IMR-90 (cell line): ENCODE data around the gene TMX1. TPM values are rescaled to one million over a fixed set of nuclear protein-coding genes. Genes with fewer than 3 reads are reported as not detected.
"Not testable (repeated sequence)": the region's sequence is repeated elsewhere in the genome, so short reads cannot be mapped to it uniquely, and the experiment has no call there.

Experiments
- ATAC-seq: fragments of 200-7000 bp; cut with Tn5 transposase; 2 replicates; pipeline ENCODE4 v1.9.1; 2020; ENCODE audit warnings: low read depth, mild to moderate bottlenecking, moderate library complexity
- BruUV-seq: library from RNA; stranded (reverse); fragments of 400-500 nt; replicated peaks from 2 replicates; lab custom pipeline; 2021; lab: Mats Ljungman, UMichigan
- CTCF ChIA-PET: fragments of 300-600 bp; formaldehyde crosslinking; extraction: SDS; loops from one replicate; lab custom pipeline; 2021; ENCODE audit warnings: antibody characterized with exemption; lab: Yijun Ruan, JAX
- POLR2A ChIA-PET: fragments of 300-600 bp; sonication (Branson Sonifier 250); formaldehyde crosslinking; loops from one replicate; lab custom pipeline; 2022; ENCODE audit warnings: antibody characterized with exemption; ENCODE audit not compliant: unreplicated experiment; lab: Charles Lee
- DNase-seq: peaks from one replicate; pipeline ENCODE4 v3.0.0; 2013
- H2AFZ ChIP-seq: replicated peaks from 2 replicates; pipeline ENCODE3; 2013; ENCODE audit warnings: low read length, mild to moderate bottlenecking; ENCODE audit not compliant: poor library complexity
- H2AK5ac ChIP-seq: 2 replicates; pipeline ENCODE4 v1.6.1; 2013; ENCODE audit warnings: low read depth, low read length, inconsistent platforms
- H2AK9ac ChIP-seq: replicated peaks from 2 replicates; pipeline ENCODE3; 2013; ENCODE audit warnings: mild to moderate bottlenecking, low read depth, low read length, moderate library complexity; ENCODE audit not compliant: poor library complexity
- H2BK120ac ChIP-seq: 2 replicates; pipeline ENCODE4 v1.6.1; 2013; ENCODE audit warnings: low read depth, low read length, inconsistent platforms
- H2BK15ac ChIP-seq: 3 replicates; pipeline ENCODE4 v1.6.1; 2013; ENCODE audit warnings: low read depth, low read length, inconsistent platforms
- H2BK20ac ChIP-seq: 2 replicates; pipeline ENCODE4 v1.6.1; 2013; ENCODE audit warnings: low read depth, mild to moderate bottlenecking, inconsistent platforms, low read length, moderate library complexity
- H2BK5ac ChIP-seq: 2 replicates; pipeline ENCODE4 v1.6.1; 2013; ENCODE audit warnings: mild to moderate bottlenecking, low read depth, low read length, inconsistent platforms; ENCODE audit not compliant: poor library complexity, severe bottlenecking
- H3K14ac ChIP-seq: replicated peaks from 2 replicates; pipeline ENCODE4 v1.6.1; 2013; ENCODE audit warnings: low read depth, low read length, inconsistent platforms
- H3K18ac ChIP-seq: 2 replicates; pipeline ENCODE4 v1.6.1; 2013; ENCODE audit warnings: low read depth, low read length, control low read depth
- H3K23ac ChIP-seq: 2 replicates; pipeline ENCODE4 v1.6.1; 2013; ENCODE audit warnings: low read depth, low read length, inconsistent platforms
- H3K27ac ChIP-seq: 2 replicates; pipeline ENCODE4 v1.5.1; 2013; ENCODE audit warnings: mild to moderate bottlenecking, control low read depth, low read length; ENCODE audit not compliant: insufficient read depth
- H3K27me3 ChIP-seq: 2 replicates; pipeline ENCODE4 v1.6.1; 2013; ENCODE audit warnings: low read length; ENCODE audit not compliant: control insufficient read depth, insufficient read depth
- H3K36me3 ChIP-seq: 2 replicates; pipeline ENCODE4 v1.6.1; 2013; ENCODE audit warnings: low read length, mixed read lengths; ENCODE audit not compliant: control insufficient read depth, insufficient read depth
- H3K4ac ChIP-seq: 2 replicates; pipeline ENCODE4 v1.6.1; 2013; ENCODE audit warnings: low read depth, low read length, inconsistent platforms
- H3K4me1 ChIP-seq: 2 replicates; pipeline ENCODE4 v1.6.1; 2013; ENCODE audit warnings: low read length, mixed read lengths; ENCODE audit not compliant: control insufficient read depth, insufficient read depth
- H3K4me2 ChIP-seq: 2 replicates; pipeline ENCODE4 v1.6.1; 2013; ENCODE audit warnings: low read depth, mild to moderate bottlenecking, control low read depth, low read length, moderate library complexity
- H3K4me3 ChIP-seq: 2 replicates; pipeline ENCODE4 v1.5.1; 2013; ENCODE audit warnings: low read depth, mild to moderate bottlenecking, control low read depth, low read length, moderate library complexity; ENCODE audit not compliant: insufficient read depth
- H3K56ac ChIP-seq: 2 replicates; pipeline ENCODE4 v1.6.1; 2013; ENCODE audit warnings: low read length, inconsistent platforms; ENCODE audit not compliant: insufficient read depth; ENCODE audit errors: extremely low read depth
- H3K79me1 ChIP-seq, 2 experiments: 2 replicates each; pipeline ENCODE4 v1.6.1; 2013; ENCODE audit warnings: low read length in 2 of 2, inconsistent platforms in 1 of 2, low read depth in 1 of 2
- H3K9ac ChIP-seq: 2 replicates; pipeline ENCODE4 v1.6.1; 2013; ENCODE audit warnings: low read depth, low read length, control low read depth
- H3K9me1 ChIP-seq: 2 replicates; pipeline ENCODE4 v1.6.1; 2013; ENCODE audit warnings: low read length, inconsistent platforms; ENCODE audit not compliant: insufficient read depth
- H3K9me3 ChIP-seq: 2 replicates; pipeline ENCODE4 v1.6.1; 2013; ENCODE audit warnings: low read length; ENCODE audit not compliant: control insufficient read depth, insufficient read depth
- H4K20me1 ChIP-seq: 2 replicates; pipeline ENCODE4 v1.6.1; 2013; ENCODE audit warnings: low read length, inconsistent platforms; ENCODE audit not compliant: insufficient read depth
- H4K5ac ChIP-seq: 2 replicates; pipeline ENCODE4 v1.6.1; 2013; ENCODE audit warnings: mild to moderate bottlenecking, low read depth, low read length, control low read depth
- H4K8ac ChIP-seq, 2 experiments: 2 replicates each; pipeline ENCODE4 v1.6.1; 2013; ENCODE audit warnings: low read depth in 2 of 2, low read length in 2 of 2, control low read depth in 1 of 2, inconsistent platforms in 1 of 2
- H4K91ac ChIP-seq: 2 replicates; pipeline ENCODE4 v1.6.1; 2013; ENCODE audit warnings: low read depth, low read length, inconsistent platforms; ENCODE audit not compliant: insufficient read depth
- WGBS, 2 experiments: methylation state at CpG; one replicate each; pipeline versions ENCODE4 v1.1.5 to v1.1.7; 2013; ENCODE audit warnings: missing lambda C conversion rate in 2 of 2; ENCODE audit not compliant: insufficient read length in 1 of 2; ENCODE audit errors: extremely low coverage in 2 of 2; 5-methylcytosine and 5-hydroxymethylcytosine counted together
- dilution Hi-C: fragments of 300-500 bp; cut with HindIII; formaldehyde crosslinking; loops from one replicate; pipeline ENCODE4 v1.14.3; 2018; ENCODE audit warnings: low sequenced_read_pairs; ENCODE audit not compliant: unreplicated experiment
- in situ Hi-C: fragments of 300-500 bp; cut with MboI; formaldehyde crosslinking; loops from 3 replicates; pipeline ENCODE4 v1.14.3; 2019; ENCODE audit warnings: low sequenced_read_pairs, inconsistent platforms, mixed read lengths
- intact Hi-C: fragments of 100-400 bp; cut with micrococcal nuclease; formaldehyde crosslinking; loops from 2 replicates; pipeline ENCODE4 v1.10.0; 2022
- polyA plus RNA-seq, 3 experiments: library from polyadenylated mRNA; depleted of rRNA; stranded (reverse); fragments of >200 nt; gene quantifications; 2 replicates each; pipeline ENCODE4 v1.2.3, GENCODE V29; 2012; ENCODE audit warnings: low replicate concordance in 1 of 3
- total RNA-seq: library from RNA; depleted of rRNA; stranded (reverse); fragments of >200 nt; gene quantifications from 2 replicates; pipeline ENCODE4 v1.2.3, GENCODE V29; 2012

TMX1 gene
- total and polyA plus RNA-seq, 2 of the 4 experiments (the other 2 are of a cell fraction): 15.3 to 24.7 TPM

DNA sequence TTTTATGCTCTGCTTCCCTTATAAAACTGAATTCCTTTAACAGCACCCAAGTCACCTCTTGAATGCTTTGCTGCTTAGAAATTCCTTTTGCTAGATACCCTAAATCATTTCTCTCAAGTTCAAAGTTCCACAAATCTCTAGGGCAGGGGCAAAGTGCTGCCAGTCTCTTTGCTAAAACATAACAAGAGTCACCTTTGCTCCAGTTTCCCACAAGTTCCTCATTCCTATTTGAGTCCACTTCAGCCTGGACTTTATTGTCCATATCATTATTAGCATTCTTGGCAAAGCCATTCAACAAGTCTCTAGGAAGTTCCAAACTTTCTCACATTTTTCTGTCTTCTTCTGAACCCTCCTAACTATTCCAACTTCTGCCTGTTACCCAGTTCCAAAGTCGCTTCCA is 16.6 kb upstream of the TMX1 start:
- H4K8ac ChIP-seq, H3K56ac ChIP-seq, H2BK20ac ChIP-seq, H3K4me1 ChIP-seq, H4K5ac ChIP-seq, dilution Hi-C loops, H4K91ac ChIP-seq, H3K18ac ChIP-seq, H3K9ac ChIP-seq, H3K4me2 ChIP-seq, H3K4me3 ChIP-seq, DNase-seq, H2BK15ac ChIP-seq, H2AFZ ChIP-seq, H3K4ac ChIP-seq, H2BK5ac ChIP-seq, H4K20me1 ChIP-seq, H3K27ac ChIP-seq, ATAC-seq, H3K23ac ChIP-seq, H3K79me1 ChIP-seq, CTCF ChIA-PET, H2AK9ac ChIP-seq, H3K27me3 ChIP-seq, H2AK5ac ChIP-seq, H3K9me1 ChIP-seq, H2BK120ac ChIP-seq, H3K36me3 ChIP-seq, BruUV-seq, H3K9me3 ChIP-seq, H3K14ac ChIP-seq, POLR2A ChIA-PET, intact Hi-C loops: not testable (repeated sequence)
- no CpG with 5 or more reads among the region's 1 CpG for WGBS, 2 experiments
- in situ Hi-C loops: loop anchor here (25.0 kb wide), 1 partner anchor 636 kb away; no protein-coding TSS in a partner anchor
